HCT116 (cell line): ENCODE results near the gene UNKL. TPM values are rescaled to one million over a fixed set of nuclear protein-coding genes. Genes with fewer than 3 reads are reported as not detected.

Source experiments
- ATAC-seq: fragments of 200-7000 bp; cut with Tn5 transposase; 2 replicates; pipeline ENCODE4 v1.9.1; 2020; ENCODE audit warnings: mild to moderate bottlenecking, moderate library complexity
- BruUV-seq: library from RNA; stranded (reverse); fragments of 400-500 nt; replicated peaks from 2 replicates; lab custom pipeline; 2021; lab: Mats Ljungman, UMichigan
- CTCF ChIA-PET: fragments of 300-600 bp; sonication (Branson Sonifier 250); formaldehyde crosslinking; loops from one replicate; lab custom pipeline; 2021; ENCODE audit warnings: antibody characterized with exemption; lab: Charles Lee
- POLR2A ChIA-PET: fragments of 300-600, 350-600 bp; sonication (Branson Sonifier 250); formaldehyde crosslinking; loops from one replicate; lab custom pipeline; 2021; ENCODE audit warnings: antibody characterized with exemption; lab: Charles Lee
- RAD21 ChIA-PET, 2 experiments: fragments of 300-600 bp; sonication (Branson Sonifier 250); formaldehyde crosslinking; loops; one replicate each; lab custom pipeline; 2023; ENCODE audit warnings: low total read pairs in 2 of 2; ENCODE audit not compliant: uncharacterized antibody in 2 of 2, unreplicated experiment in 2 of 2, low non-redundant PET in 1 of 2; lab: Charles Lee
- DNase-seq: peaks from one replicate; pipeline ENCODE4 v3.0.0-alpha.2; 2010; ENCODE audit warnings: low read depth, low spot score
- H2AFZ ChIP-seq: fragments of 200-600 bp; shearing (Covaris generic), sonication (generic); 2 replicates; pipeline ENCODE4 v1.6.1; 2017; ENCODE audit warnings: low read depth, mixed run types, mixed read lengths, antibody characterized with exemption, low read length; ENCODE audit not compliant: poor library complexity, severe bottlenecking
- H3K27ac ChIP-seq: 2 replicates; pipeline ENCODE4 v1.5.1; 2012; ENCODE audit warnings: low read depth, low read length
- H3K27me3 ChIP-seq: fragments of 200-600 bp; sonication (generic); 2 replicates; pipeline ENCODE4 v1.6.1; 2016; ENCODE audit warnings: mixed run types, low read length, mixed read lengths; ENCODE audit not compliant: insufficient read depth
- H3K36me3 ChIP-seq, 2 experiments: fragments of 200-500 bp in 1 of 2; fragments of 200-600 bp in 1 of 2; sonication (Bioruptor generic) in 1 of 2; sonication (generic) in 1 of 2; 2 replicates each; pipeline versions ENCODE4 v1.5.1 to v1.6.1; 2014 to 2016; ENCODE audit warnings: low read length in 2 of 2, inconsistent platforms in 1 of 2, mixed read lengths in 1 of 2, mixed run types in 1 of 2; ENCODE audit not compliant: insufficient read depth in 2 of 2, control insufficient read depth in 1 of 2
- H3K4me1 ChIP-seq, 2 experiments: fragments of 200-600 bp in 1 of 2; sonication (generic) in 1 of 2; 2 replicates each; pipeline versions ENCODE4 v1.5.1 to v1.6.1; 2012 to 2017; ENCODE audit warnings: low read length in 2 of 2, inconsistent platforms in 1 of 2, mild to moderate bottlenecking in 1 of 2, mixed read lengths in 1 of 2, mixed run types in 1 of 2, moderate library complexity in 1 of 2; ENCODE audit not compliant: insufficient read depth in 2 of 2, control insufficient read depth in 1 of 2
- H3K4me2 ChIP-seq: fragments of 200-600 bp; sonication (generic); 2 replicates; pipeline ENCODE4 v1.6.1; 2017; ENCODE audit warnings: mixed run types, low read length, mixed read lengths
- H3K4me3 ChIP-seq, 2 experiments: fragments of 200-600 bp in 1 of 2; sonication (generic) in 1 of 2; replicated peaks in 1 of 2; 2 replicates each; pipeline ENCODE4 v1.5.1; 2011 to 2016; ENCODE audit warnings: low read length in 2 of 2, control low read depth in 1 of 2, low read depth in 1 of 2, mild to moderate bottlenecking in 1 of 2, mixed read lengths in 1 of 2, mixed run types in 1 of 2
- H3K79me2 ChIP-seq: fragments of 200-600 bp; sonication (generic); 2 replicates; pipeline ENCODE4 v1.6.1; 2017; ENCODE audit warnings: mild to moderate bottlenecking, mixed run types, low read length, moderate library complexity, mixed read lengths; ENCODE audit not compliant: insufficient read depth
- H3K9ac ChIP-seq: fragments of 200-600 bp; sonication (generic); 2 replicates; pipeline ENCODE4 v1.6.1; 2016; ENCODE audit warnings: low read length, mixed read lengths
- H3K9me2 ChIP-seq: fragments of 200-600 bp; sonication (generic), shearing (Covaris generic); 2 replicates; pipeline ENCODE4 v1.6.1; 2017; ENCODE audit warnings: mixed run types, mild to moderate bottlenecking, moderate library complexity; ENCODE audit not compliant: insufficient read depth
- H3K9me3 ChIP-seq, 2 experiments: fragments of 200-500 bp in 1 of 2; fragments of 200-600 bp in 1 of 2; sonication (Bioruptor generic) in 1 of 2; sonication (generic) in 1 of 2; 2 replicates each; pipeline ENCODE4 v1.6.1; 2014 to 2017; ENCODE audit warnings: low read length in 2 of 2, mixed read lengths in 2 of 2, inconsistent platforms in 1 of 2, low read depth in 1 of 2, mild to moderate bottlenecking in 1 of 2, mixed run types in 1 of 2, moderate library complexity in 1 of 2; ENCODE audit not compliant: control insufficient read depth in 1 of 2, insufficient read depth in 1 of 2
- H4K20me1 ChIP-seq: fragments of 200-600 bp; sonication (generic), shearing (Covaris generic); 2 replicates; pipeline ENCODE4 v1.6.1; 2017; ENCODE audit warnings: mixed run types, mild to moderate bottlenecking, moderate library complexity; ENCODE audit not compliant: insufficient read depth
- CTCF ChIP-seq, 3 experiments: fragments of 200-600 bp in 1 of 3; sonication (generic) in 1 of 3; IDR thresholded peaks in 2 of 3; conservative IDR thresholded peaks in 1 of 3; 2 replicates each; pipeline ENCODE4 v1.5.1; 2012 to 2017; ENCODE audit warnings: low read depth in 2 of 3, low read length in 2 of 3, antibody characterized with exemption in 1 of 3, borderline replicate concordance in 1 of 3, control low read depth in 1 of 3, mild to moderate bottlenecking in 1 of 3, mixed read lengths in 1 of 3, mixed run types in 1 of 3, moderate library complexity in 1 of 3; ENCODE audit not compliant: insufficient read depth in 1 of 3
- EGR1 ChIP-seq: IDR thresholded peaks from 2 replicates; pipeline ENCODE4 v1.6.1; 2012; ENCODE audit warnings: low read depth
- EZH2 ChIP-seq: fragments of 200-600 bp; sonication (generic); IDR thresholded peaks from 2 replicates; pipeline ENCODE4 v1.6.1; 2017; ENCODE audit warnings: antibody characterized with exemption, mixed run types
- MAX ChIP-seq: IDR thresholded peaks from 2 replicates; pipeline ENCODE4 v1.6.1; 2012
- POLR2AphosphoS5 ChIP-seq: IDR thresholded peaks from 2 replicates; pipeline ENCODE4 v1.6.1; 2011; ENCODE audit warnings: mild to moderate bottlenecking, low read depth, low read length, moderate library complexity
- REST ChIP-seq: IDR thresholded peaks from 2 replicates; pipeline ENCODE4 v1.6.1; 2012; ENCODE audit warnings: low read depth
- SP1 ChIP-seq: IDR thresholded peaks from 2 replicates; pipeline ENCODE4 v1.6.1; 2012; ENCODE audit warnings: low read depth
- intact Hi-C: fragments of 100-400 bp; cut with micrococcal nuclease; formaldehyde crosslinking; loops from 2 replicates; pipeline ENCODE4 v1.10.0; 2022
- total RNA-seq: library from RNA; stranded (reverse); gene quantifications from one replicate; pipeline ENCODE4 v1.2.1, GENCODE V29; 2021; ENCODE audit not compliant: unreplicated experiment

The UNKL gene
- total RNA-seq, 1 experiment from 2014 or later: 24.9 TPM

GRCh38 chr16:1342526-1343427 is 71.7 kb downstream of the UNKL start:
- Histone ChIP-seq H3K27me3 (no peaks in the 10 kb centered on the region), H3K9ac (no peak overlapping the region), H3K4me1 (peaks cover 9 to 19% of the 10 kb centered on the region in 2 experiments; a peak in 3 of 4 replicates), H3K9me2 (no peaks in the 10 kb centered on the region), H4K20me1 (no peaks in the 10 kb centered on the region), H3K36me3 (no peaks in the 10 kb centered on the region), H3K9me3 (no peaks in the 10 kb centered on the region), H2AFZ (no peak overlapping the region), H3K27ac (peak overlapping the region; percentile 22; the same call in 1 of the 2 replicates), H3K79me2 (no peaks in the 10 kb centered on the region), H3K4me2 (peak overlapping the region; percentile 59), H3K4me3 (no peak overlapping the region)
- POLR2A ChIA-PET: interaction anchor here (0.6 to 1.2 kb wide), 4 partner anchors 9 to 276 kb away, joined by 4 to 10 read pairs (median 4); partner anchors contain the start of gene BAIAP3
- peak; percentile 98 for ATAC-seq
- intact Hi-C loops: no loop called here
- RAD21 ChIA-PET: no interaction called here
- BruUV-seq: no TSS peak
- TF ChIP-seq EZH2 (no peak), POLR2AphosphoS5 (peak; percentile 32; the same call in 1 of the 2 replicates), CTCF (IDR thresholded peaks at IDR 0.05 in 2 of 3, conservative IDR thresholded peaks at IDR 0.05 in 1 of 3; ENCODE audit: borderline replicate concordance in 1 of 3, insufficient read depth in 1 of 3, low read depth in 2 of 3, low read length in 2 of 3) (peak in 1 of 3 experiments; percentile 13; a peak in 1 of 6 replicates), SP1 (peak; percentile 92), REST (no peak), MAX (peak; percentile 62; the same call in 1 of the 2 replicates), EGR1 (peak; percentile 88)
- CTCF ChIA-PET: interaction anchor here (0.6 kb wide), 2 partner anchors 21 to 627 kb away, joined by 3 to 4 read pairs; no protein-coding TSS in a partner anchor
- DNase-seq: peak; percentile 95
